Amygdala (tissue), 56 donors: Measurements from ENCODE around the gene PLEKHA1.
A peak's percentile ranks its signal among the peaks of the same experiment; 100 is the strongest.

Source experiments
- DNase-seq, 56 donors: peaks; one replicate each; lab custom pipeline; 2025; lab: John Stamatoyannopoulos, UW

The PLEKHA1 gene

GRCh38 chr10:122457934-122458333 is 83.4 kb downstream of the PLEKHA1 start:
- peak in 7 of 56 donors; percentile 39 to 60 (median 48) for DNase-seq

- peak in 12 of 56 donors; percentile 21 to 58 (median 44) for DNase-seq
Measured at GRCh38 chr10:122458693-122459092, 84.2 kb downstream of the PLEKHA1 start.

- DNase-seq, result no peak
Measured at GRCh38 chr10:122459561-122460273, 85.2 kb downstream of the PLEKHA1 start.

- peak in 2 of 56 donors; percentile 28 to 55 for DNase-seq
Measured at GRCh38 chr10:122460891-122461293, 86.4 kb downstream of the PLEKHA1 start.

- peak in 52 of 56 donors; percentile 48 to 94 (median 79) for DNase-seq
Measured at GRCh38 chr10:122461367-122461728, 86.8 kb downstream of the PLEKHA1 start, which contains the start of gene HTRA1. Gene HTRA1, plus strand, starts transcription at chr10:122461553. Its CDS starts 100 bp downstream, at chr10:122461653.

GRCh38 chr10:122461729-122462532 is 87.4 kb downstream of the PLEKHA1 start:
- DNase-seq, result peak in 3 of 56 donors; percentile 40 to 51 (median 47)

GRCh38 chr10:122462533-122463465 is 88.3 kb downstream of the PLEKHA1 start:
- peak in 11 of 56 donors; percentile 29 to 54 (median 40) for DNase-seq

GRCh38 chr10:122463466-122464249 is 89.2 kb downstream of the PLEKHA1 start:
- DNase-seq, result peak in 2 of 56 donors; percentile 35 to 40

- DNase-seq, result no peak
Measured at GRCh38 chr10:122464250-122464510, 89.7 kb downstream of the PLEKHA1 start.

GRCh38 chr10:122464586-122464985 is 90.1 kb downstream of the PLEKHA1 start:
- peak in 10 of 56 donors; percentile 28 to 66 (median 37) for DNase-seq

- DNase-seq, result no peak
Measured at GRCh38 chr10:122465401-122466040, 91.0 kb downstream of the PLEKHA1 start.

GRCh38 chr10:122466951-122467381 is 92.5 kb downstream of the PLEKHA1 start:
- no peak for DNase-seq

GRCh38 chr10:122467701-122468100 is 93.2 kb downstream of the PLEKHA1 start:
- DNase-seq, result no peak

- DNase-seq, result no peak
Measured at GRCh38 chr10:122468307-122468925, 93.9 kb downstream of the PLEKHA1 start.

GRCh38 chr10:122468926-122469781 is 94.6 kb downstream of the PLEKHA1 start:
- DNase-seq, result peak in 6 of 56 donors; percentile 32 to 60 (median 40)

- no peak for DNase-seq
Measured at GRCh38 chr10:122469848-122470247, 95.3 kb downstream of the PLEKHA1 start.

GRCh38 chr10:122471531-122472177 is 97.1 kb downstream of the PLEKHA1 start:
- DNase-seq, result no peak
